GM10248 (cell line): ENCODE data around the gene BTBD2.

Source experiments
- CTCF ChIA-PET: fragments of 300-600 bp; sonication (Branson Sonifier 250); formaldehyde crosslinking; extraction: SDS; loops from one replicate; lab custom pipeline; 2021; ENCODE audit warnings: antibody characterized with exemption; lab: Yijun Ruan, JAX
- POLR2A ChIA-PET: fragments of 350-650 bp; sonication (Branson Sonifier 250); formaldehyde crosslinking; extraction: SDS; loops from one replicate; lab custom pipeline; 2020; ENCODE audit warnings: antibody characterized with exemption; lab: Yijun Ruan, JAX
- DNase-seq: peaks from one replicate; pipeline ENCODE4 v3.0.0; 2012; ENCODE audit errors: extremely low spot score
- CTCF ChIP-seq: IDR thresholded peaks from 2 replicates; pipeline ENCODE4 v1.5.1; 2012; ENCODE audit warnings: mild to moderate bottlenecking, low read depth; ENCODE audit errors: extremely low read depth, missing control alignments, control extremely low read depth

The BTBD2 gene

GRCh38 chr19:1955171-1956121 is 60.1 kb downstream of the BTBD2 start:
- POLR2A ChIA-PET, result interaction anchor here (0.5 kb wide), 1 partner anchor 517 kb away, joined by 9 read pairs; no protein-coding TSS in a partner anchor
- DNase-seq, result no peak
- CTCF ChIA-PET, result no interaction called here
- no peak for TF ChIP-seq CTCF

- TF ChIP-seq CTCF, result no peak
- CTCF ChIA-PET, result interaction anchor here (0.9 kb wide), 1 partner anchor 9 kb away, joined by 3 read pairs; no protein-coding TSS in a partner anchor
- DNase-seq, result no peak
- POLR2A ChIA-PET, result interaction anchor here (0.5 kb wide), 1 partner anchor 516 kb away, joined by 9 read pairs; no protein-coding TSS in a partner anchor
These were observed 61.0 kb downstream of the BTBD2 start for GRCh38 chr19:1954532-1954933.

GRCh38 chr19:1953441-1954094 is 61.9 kb downstream of the BTBD2 start:
- TF ChIP-seq CTCF, result no peak
- DNase-seq, result no peak
- CTCF ChIA-PET, result interaction anchor here (0.9 to 1.0 kb wide), 2 partner anchors 8 to 136 kb away, joined by 3 read pairs; no protein-coding TSS in a partner anchor
- POLR2A ChIA-PET, result no interaction called here

GRCh38 chr19:1953037-1953436 is 62.5 kb downstream of the BTBD2 start:
- TF ChIP-seq CTCF, result no peak
- CTCF ChIA-PET, result interaction anchor here (1.0 to 1.3 kb wide), 2 partner anchors 10 to 136 kb away, joined by 3 read pairs; no protein-coding TSS in a partner anchor
- no peak for DNase-seq
- POLR2A ChIA-PET, result no interaction called here

- no peak for DNase-seq
- CTCF ChIA-PET, result interaction anchor here (1.3 kb wide), 1 partner anchor 10 kb away, joined by 3 read pairs; no protein-coding TSS in a partner anchor
- POLR2A ChIA-PET, result no interaction called here
- no peak for TF ChIP-seq CTCF
These were observed 62.9 kb downstream of the BTBD2 start for GRCh38 chr19:1952635-1953034.

GRCh38 chr19:1950640-1951039 is 64.9 kb downstream of the BTBD2 start:
- CTCF ChIA-PET, result no interaction called here
- no peak for TF ChIP-seq CTCF
- no peak for DNase-seq
- POLR2A ChIA-PET, result no interaction called here
